CD14-positive monocyte (primary cell): ENCODE results near the gene PERCC1. TPM values are rescaled to one million over a fixed set of nuclear protein-coding genes. Genes with fewer than 3 reads are reported as not detected.
A peak's percentile ranks its signal among the peaks of the same experiment; 100 is the strongest.

Experiments used
- DNase-seq, 3 donors: peaks; one replicate each; pipeline ENCODE4 v3.0.0-alpha.2; 2011 to 2022
- H2AFZ ChIP-seq: 2 replicates; pipeline ENCODE4 v1.6.0; 2012; ENCODE audit warnings: mild to moderate bottlenecking, low read depth, low read length, inconsistent platforms; ENCODE audit not compliant: insufficient read depth, poor library complexity, severe bottlenecking
- H3K27ac ChIP-seq, 2 donors: 1 replicate in 1 of 2; 2 replicates in 1 of 2; pipeline ENCODE4 v1.5.1; 2012 to 2013; ENCODE audit warnings: low read length in 2 of 2, control low read depth in 1 of 2, inconsistent platforms in 1 of 2, low read depth in 1 of 2, mild to moderate bottlenecking in 1 of 2
- H3K27me3 ChIP-seq, 2 donors: one replicate each; pipeline versions ENCODE4 v1.6.0 to v1.6.1; 2011 to 2013; ENCODE audit warnings: low read length in 2 of 2; ENCODE audit not compliant: control insufficient read depth in 2 of 2, insufficient read depth in 2 of 2
- H3K36me3 ChIP-seq, 2 donors: replicated peaks in 1 of 2; 1 replicate in 1 of 2; 2 replicates in 1 of 2; pipeline versions ENCODE4 v1.5.1 to v1.6.1; 2012 to 2013; ENCODE audit warnings: low read length in 2 of 2, control low read depth in 1 of 2, inconsistent platforms in 1 of 2, mild to moderate bottlenecking in 1 of 2; ENCODE audit not compliant: insufficient read depth in 2 of 2, control insufficient read depth in 1 of 2
- H3K4me1 ChIP-seq, 2 donors: 1 replicate in 1 of 2; 2 replicates in 1 of 2; pipeline versions ENCODE4 v1.5.1 to v1.6.1; 2012 to 2013; ENCODE audit warnings: low read length in 2 of 2, control low read depth in 1 of 2, inconsistent platforms in 1 of 2, mild to moderate bottlenecking in 1 of 2, moderate library complexity in 1 of 2; ENCODE audit not compliant: insufficient read depth in 2 of 2, control insufficient read depth in 1 of 2
- H3K4me2 ChIP-seq: replicated peaks from 2 replicates; pipeline ENCODE3; 2012; ENCODE audit warnings: low read length, moderate library complexity, mild to moderate bottlenecking; ENCODE audit not compliant: poor library complexity, severe bottlenecking; ENCODE audit errors: extremely low read depth
- H3K4me3 ChIP-seq, 3 experiments: fragments of 200-600 bp in 1 of 3; sonication (generic) in 1 of 3; replicated peaks in 1 of 3; 1 replicate in 2 of 3; 2 replicates in 1 of 3; pipeline ENCODE4 v1.5.1; 2011 to 2013; ENCODE audit warnings: low read length in 3 of 3, mild to moderate bottlenecking in 3 of 3, control low read depth in 2 of 3, low read depth in 2 of 3, inconsistent platforms in 1 of 3, moderate library complexity in 1 of 3
- H3K79me2 ChIP-seq: 2 replicates; pipeline ENCODE4 v1.6.0; 2012; ENCODE audit warnings: mild to moderate bottlenecking, control low read depth, inconsistent platforms, low read length, moderate library complexity; ENCODE audit not compliant: insufficient read depth
- H3K9ac ChIP-seq: 2 replicates; pipeline ENCODE4 v1.6.0; 2017; ENCODE audit warnings: low read length, mild to moderate bottlenecking; ENCODE audit not compliant: insufficient read depth, poor library complexity, severe bottlenecking
- H3K9me3 ChIP-seq, 2 donors: replicated peaks in 1 of 2; 1 replicate in 1 of 2; 2 replicates in 1 of 2; pipeline versions ENCODE4 v1.5.1 to v1.6.1; 2012 to 2013; ENCODE audit warnings: low read length in 2 of 2, control low read depth in 1 of 2; ENCODE audit not compliant: control insufficient read depth in 1 of 2, insufficient read depth in 1 of 2
- H4K20me1 ChIP-seq: 2 replicates; pipeline ENCODE4 v1.6.0; 2012; ENCODE audit warnings: mild to moderate bottlenecking, low read length, control low read depth, moderate library complexity; ENCODE audit not compliant: insufficient read depth
- H3K27ac Mint-ChIP-seq, 7 donors: one replicate each; pipeline ENCODE4 v1.8.0; 2020; ENCODE audit warnings: mild to moderate bottlenecking in 7 of 7, mixed read lengths in 7 of 7, moderate library complexity in 6 of 7, inconsistent platforms in 2 of 7
- H3K27me3 Mint-ChIP-seq, 3 donors: one replicate each; pipeline ENCODE4 v1.8.0; 2021 to 2022; ENCODE audit warnings: low read depth in 3 of 3, mild to moderate bottlenecking in 3 of 3, mixed read lengths in 3 of 3, moderate library complexity in 3 of 3, inconsistent platforms in 1 of 3
- H3K36me3 Mint-ChIP-seq, 2 donors: one replicate each; pipeline ENCODE4 v1.8.0; 2020; ENCODE audit warnings: mixed read lengths in 2 of 2, inconsistent platforms in 1 of 2, mild to moderate bottlenecking in 1 of 2
- H3K4me1 Mint-ChIP-seq: one replicate; pipeline ENCODE4 v1.8.0; 2020; ENCODE audit warnings: mild to moderate bottlenecking, mixed read lengths
- H3K4me3 Mint-ChIP-seq, 2 donors: one replicate each; pipeline ENCODE4 v1.8.0; 2020; ENCODE audit warnings: mild to moderate bottlenecking in 2 of 2, mixed read lengths in 2 of 2, moderate library complexity in 1 of 2
- H3K9me3 Mint-ChIP-seq, 7 donors: one replicate each; pipeline ENCODE4 v1.8.0; 2020 to 2022; ENCODE audit warnings: mixed read lengths in 7 of 7, mild to moderate bottlenecking in 6 of 7, moderate library complexity in 6 of 7, inconsistent platforms in 2 of 7
- CTCF ChIP-seq: fragments of 200-600 bp; IDR thresholded peaks from one replicate; pipeline ENCODE4 v1.8.0; 2022; ENCODE audit warnings: antibody characterized with exemption, mild to moderate bottlenecking
- WGBS: methylation state at CpG from one replicate; pipeline ENCODE4 v1.1.5; 2013; ENCODE audit warnings: missing lambda C conversion rate; ENCODE audit not compliant: insufficient coverage; 5-methylcytosine and 5-hydroxymethylcytosine counted together
- intact Hi-C, 2 donors: fragments of 100-400 bp; cut with micrococcal nuclease; formaldehyde crosslinking; loops; one replicate each; pipeline versions ENCODE4 v1.15.0 to v1.15.1; 2023
- polyA plus RNA-seq, 3 donors: library from polyadenylated mRNA; depleted of rRNA in 1 of 3; unstranded in 2 of 3; stranded (reverse) in 1 of 3; fragments of 300-500 nt in 2 of 3; fragments of >200 nt in 1 of 3; fragmentation: Illumina TruSeq in 2 of 3; gene quantifications; 1 replicate in 2 of 3; 2 replicates in 1 of 3; pipeline ENCODE4 v1.2.3, GENCODE V29; 2012 to 2021

Gene PERCC1
- polyA plus RNA-seq, 3 donors, result not detected

- Histone ChIP-seq H3K4me1 (peaks cover 5 to 8% of the 10 kb centered on the region in 2 donors), H3K79me2 (no peaks in the 10 kb centered on the region), H3K27ac (no peak overlapping the region), H3K4me3 (no peak overlapping the region), H3K36me3 (no peaks in the 10 kb centered on the region), H3K27me3 (peaks cover 0 to 11% of the 10 kb centered on the region in 2 donors), H3K9me3 (no peaks in the 10 kb centered on the region), H2AFZ (no peak overlapping the region), H3K9ac (no peak overlapping the region), H3K4me2 (no peak overlapping the region), H4K20me1 (no peaks in the 10 kb centered on the region)
- no peaks in the 10 kb centered on the region for H3K36me3 Mint-ChIP-seq
- H3K27ac Mint-ChIP-seq, result no peak overlapping the region
- WGBS, result 89% methylated on average over 36 of the region's 42 CpGs
- peaks cover 0 to 5% (median 3%) of the 10 kb centered on the region in 7 donors for H3K9me3 Mint-ChIP-seq
- no peak for DNase-seq
- intact Hi-C loops, result loop anchor here (10.0 kb wide), 2 partner anchors 278 to 358 kb away; partner anchors contain the start of genes MAPK8IP3 (in 1 of the 2), NUBP2 (in 1 of the 2) and SPSB3 (in 1 of the 2)
- no peak for TF ChIP-seq CTCF
- peak overlapping the region in 1 of 2 donors; percentile 24 for H3K4me3 Mint-ChIP-seq
- peaks cover 4 to 19% (median 5%) of the 10 kb centered on the region in 3 donors for H3K27me3 Mint-ChIP-seq
- H3K4me1 Mint-ChIP-seq, result peaks cover 2% of the 10 kb centered on the region
These were observed 4.0 kb upstream of the PERCC1 start for GRCh38 chr16:1426734-1427471.

- Histone ChIP-seq H3K4me2 (peak overlapping the region; percentile 47), H3K27ac (no peak overlapping the region), H3K79me2 (no peaks in the 10 kb centered on the region), H2AFZ (peak overlapping the region; percentile 72), H3K27me3 (peaks cover 0 to 18% of the 10 kb centered on the region in 2 donors), H3K9me3 (no peaks in the 10 kb centered on the region), H3K4me3 (no peak overlapping the region), H3K4me1 (peaks cover 5 to 13% of the 10 kb centered on the region in 2 donors), H3K36me3 (no peaks in the 10 kb centered on the region), H3K9ac (peak overlapping the region; percentile 40), H4K20me1 (no peaks in the 10 kb centered on the region)
- Mint-ChIP-seq H3K4me3 (peak overlapping the region; percentile 27 to 67), H3K27ac (no peak overlapping the region), H3K27me3 (peaks cover 7 to 27% (median 7%) of the 10 kb centered on the region in 3 donors), H3K4me1 (peaks cover 3% of the 10 kb centered on the region), H3K9me3 (peaks cover 0 to 5% (median 0%) of the 10 kb centered on the region in 7 donors), H3K36me3 (no peaks in the 10 kb centered on the region)
- TF ChIP-seq CTCF, result no peak
- DNase-seq, result no peak
- intact Hi-C loops, result loop anchor here (10.0 kb wide), 2 partner anchors 277 to 357 kb away; partner anchors contain the start of genes MAPK8IP3 (in 1 of the 2), NUBP2 (in 1 of the 2) and SPSB3 (in 1 of the 2)
- WGBS, result 88% methylated on average over 48 of the region's 53 CpGs
These were observed 3.1 kb upstream of the PERCC1 start for GRCh38 chr16:1427473-1428461.
